Measurements from ENCODE around the gene NOXA1. TPM values are rescaled to one million over a fixed set of nuclear protein-coding genes. Genes with fewer than 3 reads are reported as not detected.

The NOXA1 gene
- total and polyA plus RNA-seq, 2 of the 8 experiments (the other 6 are each of a cell fraction or from before 2014, with no cell fraction given) = 0.34 to 0.91 TPM

DNA sequence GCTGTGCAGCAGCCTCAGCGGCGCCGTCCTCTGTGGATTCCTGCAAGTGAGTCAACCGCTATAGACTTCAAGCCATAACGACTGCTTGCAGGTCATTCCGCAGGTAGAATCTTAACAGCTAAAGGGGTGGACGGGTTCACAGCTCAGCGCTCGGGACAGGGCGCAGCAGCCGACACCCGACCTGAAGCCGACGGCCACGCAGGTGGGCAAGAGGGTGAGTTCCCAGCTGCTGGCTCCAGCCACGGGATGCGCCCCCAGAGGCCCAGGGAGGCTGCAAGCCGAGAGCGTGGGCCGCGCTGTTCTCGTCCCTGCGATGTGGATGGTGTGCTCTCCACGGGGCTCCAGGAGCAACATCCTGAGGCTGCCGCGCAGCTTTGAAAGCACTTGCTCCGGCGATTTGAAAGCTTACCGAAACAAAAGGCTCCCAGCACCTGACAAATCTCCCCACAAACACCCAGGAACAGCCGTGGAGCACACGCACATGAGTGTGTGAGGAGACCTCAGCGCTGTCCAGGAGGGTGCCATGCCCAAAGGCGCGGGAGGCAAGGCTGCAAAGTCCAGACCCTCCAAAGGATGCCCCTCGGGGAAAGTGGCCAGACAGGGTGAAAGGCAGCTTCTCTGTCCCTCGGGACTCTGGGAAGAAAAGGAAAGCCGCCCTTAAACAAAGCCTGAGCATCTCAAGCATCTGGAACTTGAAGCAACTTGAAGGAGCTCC, 48.9 kb upstream of the NOXA1 start:
- no peak for FAIRE-seq
- no peak overlapping the region for H2BK12ac ChIP-seq (ENCODE audit: low read depth, low read length)

More for the DNA sequence above, 48.9 kb upstream of the NOXA1 start:
- Histone ChIP-seq H3K18ac (ENCODE audit: extremely low read depth, low read length) (no peak overlapping the region), H3K23me2 (ENCODE audit: low read depth, low read length) (no peaks in the 10 kb centered on the region), H3K79me1 (ENCODE audit: low read depth, low read length) (no peaks in the 10 kb centered on the region), H4K91ac (replicated peaks; ENCODE audit: insufficient read length, low read length) (no peak overlapping the region), H3K9me3 (ENCODE audit: insufficient read depth in 2 of 2, low read depth in 1 of 2, low read length in 1 of 2) (no peaks in the 10 kb centered on the region), H2BK5ac (ENCODE audit: low read depth, low read length) (no peak overlapping the region; the same call in 1 of the 2 replicates), H2BK120ac (replicated peaks; ENCODE audit: low read depth, low read length) (no peak overlapping the region), H4K5ac (ENCODE audit: insufficient read length, low read depth, low read length) (no peak overlapping the region), H3K4me2 (ENCODE audit: insufficient read depth in 1 of 2, low read depth in 2 of 2, low read length in 2 of 2) (no peak overlapping the region), H2AFZ (ENCODE audit: low read length) (no peak overlapping the region), H3K23ac (ENCODE audit: insufficient read length) (no peak overlapping the region), H3K79me2 (ENCODE audit: control insufficient read depth in 1 of 2, insufficient read depth in 2 of 2, low read length in 2 of 2) (no peaks in the 10 kb centered on the region), H3K27me3 (replicated peaks in 1 of 4; ENCODE audit: control insufficient read depth in 3 of 4, extremely low read depth in 1 of 4, insufficient read depth in 3 of 4, low read length in 3 of 4) (0 out of 7 replicates have a peak, but pooled peaks cover 0 to 2% (median 0%) of the 10 kb centered on the region in 4 experiments), H3K4ac (replicated peaks; ENCODE audit: insufficient read length, low read depth, low read length) (no peak overlapping the region), H3K4me1 (replicated peaks in 1 of 4; ENCODE audit: control insufficient read depth in 3 of 4, insufficient read depth in 4 of 4, low read length in 3 of 4) (no peaks in the 10 kb centered on the region), H2BK20ac (ENCODE audit: low read length) (no peak overlapping the region), H4K20me1 (replicated peaks in 1 of 2; ENCODE audit: control insufficient read depth in 1 of 2, insufficient read depth in 2 of 2, low read length in 2 of 2) (no peaks in the 10 kb centered on the region), H3K27ac (ENCODE audit: low read depth, low read length) (no peak overlapping the region), H2BK15ac (ENCODE audit: low read length) (no peak overlapping the region), H4K8ac (ENCODE audit: extremely low read depth, insufficient read depth, low read length) (no peak overlapping the region), H3K4me3 (ENCODE audit: extremely low read depth in 1 of 4, insufficient read depth in 2 of 4, low read depth in 3 of 4, low read length in 4 of 4) (no peak overlapping the region), H3K36me3 (ENCODE audit: control insufficient read depth in 2 of 4, insufficient read depth in 4 of 4, low read length in 3 of 4) (no peaks in the 10 kb centered on the region), H3K9ac (replicated peaks in 1 of 4; ENCODE audit: extremely low read depth in 1 of 4, low read depth in 3 of 4, low read length in 3 of 4) (no peak overlapping the region), H3K14ac (ENCODE audit: insufficient read length) (no peak overlapping the region), H3K56ac (replicated peaks; ENCODE audit: insufficient read length, low read depth, low read length) (peak overlapping the region; percentile 30), H2AK5ac (ENCODE audit: low read depth, low read length) (no peak overlapping the region)
- POLR2A ChIA-PET (ENCODE audit: partially characterized antibody) = interaction anchor here (0.6 to 1.1 kb wide), 4 partner anchors 9 to 125 kb away, joined by 3 read pairs; no protein-coding TSS in a partner anchor
- 92% methylated on average over 37 of the region's 37 CpGs; no CpG with 5 or more reads in 1 of the 2 experiments for WGBS, 2 experiments (ENCODE audit: extremely low coverage in 1 of 2, insufficient coverage in 1 of 2, insufficient read length in 1 of 2, insufficient replicate concordance in 2 of 2, low coverage in 1 of 2, low lambda C conversion rate in 2 of 2, missing lambda C conversion rate in 1 of 2)
- TF ChIP-seq RBBP5 (IDR thresholded peaks at IDR 0.05; ENCODE audit: borderline replicate concordance, low read depth, low read length) = no peak
- no peak for TF ChIP-seq SRF (IDR thresholded peaks at IDR 0.05; ENCODE audit: low read depth, low read length)
- TF ChIP-seq CBX8 (IDR thresholded peaks at IDR 0.05; ENCODE audit: borderline replicate concordance, low read depth, low read length) = no peak
- no peak for TF ChIP-seq POLR2AphosphoS5 (IDR thresholded peaks at IDR 0.05; ENCODE audit: low read depth, low read length)
- no peak for TF ChIP-seq JUN (IDR thresholded peaks at IDR 0.05; ENCODE audit: low read depth, low read length)
- TF ChIP-seq EZH2 (IDR thresholded peaks at IDR 0.05; ENCODE audit: low read depth, low read length, severe bottlenecking) = no peak
- TF ChIP-seq, protein P1, sequence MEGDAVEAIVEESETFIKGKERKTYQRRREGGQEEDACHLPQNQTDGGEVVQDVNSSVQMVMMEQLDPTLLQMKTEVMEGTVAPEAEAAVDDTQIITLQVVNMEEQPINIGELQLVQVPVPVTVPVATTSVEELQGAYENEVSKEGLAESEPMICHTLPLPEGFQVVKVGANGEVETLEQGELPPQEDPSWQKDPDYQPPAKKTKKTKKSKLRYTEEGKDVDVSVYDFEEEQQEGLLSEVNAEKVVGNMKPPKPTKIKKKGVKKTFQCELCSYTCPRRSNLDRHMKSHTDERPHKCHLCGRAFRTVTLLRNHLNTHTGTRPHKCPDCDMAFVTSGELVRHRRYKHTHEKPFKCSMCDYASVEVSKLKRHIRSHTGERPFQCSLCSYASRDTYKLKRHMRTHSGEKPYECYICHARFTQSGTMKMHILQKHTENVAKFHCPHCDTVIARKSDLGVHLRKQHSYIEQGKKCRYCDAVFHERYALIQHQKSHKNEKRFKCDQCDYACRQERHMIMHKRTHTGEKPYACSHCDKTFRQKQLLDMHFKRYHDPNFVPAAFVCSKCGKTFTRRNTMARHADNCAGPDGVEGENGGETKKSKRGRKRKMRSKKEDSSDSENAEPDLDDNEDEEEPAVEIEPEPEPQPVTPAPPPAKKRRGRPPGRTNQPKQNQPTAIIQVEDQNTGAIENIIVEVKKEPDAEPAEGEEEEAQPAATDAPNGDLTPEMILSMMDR (IDR thresholded peaks at IDR 0.05; ENCODE audit: control extremely low read depth in 1 of 3, insufficient read depth in 1 of 3, low read depth in 1 of 3, low read length in 3 of 3) = no peak
- no peak for TF ChIP-seq ASH2L (IDR thresholded peaks at IDR 0.05; ENCODE audit: low read length)
- TF ChIP-seq MAFK (IDR thresholded peaks at IDR 0.05; ENCODE audit: low read depth, low read length) = no peak
- peak in 1 of 2 experiments; percentile 36 for DNase-seq (ENCODE audit: low read depth in 1 of 2, low spot score in 2 of 2)
- CTCF ChIA-PET (ENCODE audit: partially characterized antibody) = interaction anchor here (0.6 to 1.8 kb wide), 8 partner anchors 10 to 386 kb away, joined by 3 to 6 read pairs (median 4); no protein-coding TSS in a partner anchor
